Neural progenitor cell (in vitro differentiated cells): ENCODE data around the gene MAGED1.

Experiments
- CTCF ChIP-seq: fragments of 200-600 bp; sonication (generic); IDR thresholded peaks from 2 replicates; pipeline ENCODE4 v1.5.1; 2017; ENCODE audit warnings: antibody characterized with exemption, mild to moderate bottlenecking
- EZH2 ChIP-seq: fragments of 200-600 bp; sonication (generic); IDR thresholded peaks from 2 replicates; pipeline ENCODE4 v1.6.1; 2017; ENCODE audit warnings: antibody characterized with exemption, mild to moderate bottlenecking, moderate library complexity

DNA sequence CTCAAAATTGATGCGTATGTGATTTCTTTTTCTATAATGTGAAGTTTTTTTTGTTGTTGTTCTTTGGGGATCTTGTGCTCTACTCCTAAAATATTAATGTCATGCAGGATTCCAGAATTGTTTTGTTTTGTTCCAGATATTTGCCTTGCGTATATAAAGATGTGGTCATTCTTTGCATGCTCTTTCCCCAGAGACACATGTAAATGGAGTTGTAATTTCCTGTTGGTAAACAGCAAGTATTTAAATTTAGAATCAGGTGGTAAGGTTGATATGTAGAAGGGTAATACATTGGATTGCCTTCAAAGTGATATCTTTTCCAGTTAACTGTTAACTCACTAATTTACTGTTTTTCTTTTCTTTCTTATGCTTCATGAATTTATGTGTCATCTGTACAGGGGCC lies 23.1 kb upstream of the MAGED1 start:
- TF ChIP-seq CTCF (no peak), EZH2 (no peak)
